ENCODE measurements around the gene ATG16L2.

Gene ATG16L2

GRCh38 chr11:72793076-72793424 is 21.2 kb upstream of the ATG16L2 start:
- no peak for DNase-seq (ENCODE audit: low spot score)
- peaks cover 9% of the 10 kb centered on the region for H3K4me1 ChIP-seq (ENCODE audit: insufficient read depth, poor library complexity, severe bottlenecking)
- no peak overlapping the region for H3K27ac ChIP-seq (ENCODE audit: poor library complexity, severe bottlenecking)
- no peak for TF ChIP-seq CTCF (IDR thresholded peaks at IDR 0.05; ENCODE audit: poor library complexity, severe bottlenecking)
- ATAC-seq (ENCODE audit: low read depth) = no peak
- no peak overlapping the region for H3K4me3 ChIP-seq (ENCODE audit: severe bottlenecking)
- H3K36me3 ChIP-seq (ENCODE audit: low read depth) = no peaks in the 10 kb centered on the region
- no peaks in the 10 kb centered on the region for H3K9me3 ChIP-seq (ENCODE audit: severe bottlenecking)
- no peaks in the 10 kb centered on the region for H3K27me3 ChIP-seq (ENCODE audit: insufficient read depth, poor library complexity, severe bottlenecking)

- H3K36me3 ChIP-seq (ENCODE audit: low read depth) = no peaks in the 10 kb centered on the region
- no peaks in the 10 kb centered on the region for H3K27me3 ChIP-seq (ENCODE audit: insufficient read depth, poor library complexity, severe bottlenecking)
- peaks cover 9% of the 10 kb centered on the region for H3K4me1 ChIP-seq (ENCODE audit: insufficient read depth, poor library complexity, severe bottlenecking)
- TF ChIP-seq CTCF (IDR thresholded peaks at IDR 0.05; ENCODE audit: poor library complexity, severe bottlenecking) = peak; percentile 99
- H3K27ac ChIP-seq (ENCODE audit: poor library complexity, severe bottlenecking) = peak within 1 kb of the TSS; percentile 64
- peak; percentile 93 for DNase-seq (ENCODE audit: low spot score)
- no peaks in the 10 kb centered on the region for H3K9me3 ChIP-seq (ENCODE audit: severe bottlenecking)
- peak within 1 kb of the TSS; percentile 77 for H3K4me3 ChIP-seq (ENCODE audit: severe bottlenecking)
- peak; percentile 89 for ATAC-seq (ENCODE audit: low read depth)
Observed at GRCh38 chr11:72793425-72794367, 20.5 kb upstream of the ATG16L2 start, which contains the start of gene STARD10. TSS of gene STARD10 (minus strand) at chr11:72794047. CDS start at chr11:72781181, 12,866 bp downstream.

- H3K9me3 ChIP-seq (ENCODE audit: severe bottlenecking) = no peaks in the 10 kb centered on the region
- H3K4me1 ChIP-seq (ENCODE audit: insufficient read depth, poor library complexity, severe bottlenecking) = peaks cover 9% of the 10 kb centered on the region
- DNase-seq (ENCODE audit: low spot score) (no peak), ATAC-seq (ENCODE audit: low read depth) (no peak)
- no peaks in the 10 kb centered on the region for H3K27me3 ChIP-seq (ENCODE audit: insufficient read depth, poor library complexity, severe bottlenecking)
- no peak overlapping the region for H3K27ac ChIP-seq (ENCODE audit: poor library complexity, severe bottlenecking)
- H3K36me3 ChIP-seq (ENCODE audit: low read depth) = no peaks in the 10 kb centered on the region
- no peak for TF ChIP-seq CTCF (IDR thresholded peaks at IDR 0.05; ENCODE audit: poor library complexity, severe bottlenecking)
- H3K4me3 ChIP-seq (ENCODE audit: severe bottlenecking) = no peak overlapping the region
Observed at GRCh38 chr11:72798361-72798760, 15.8 kb upstream of the ATG16L2 start.

- H3K4me3 ChIP-seq (ENCODE audit: severe bottlenecking) = no peak overlapping the region
- ATAC-seq (ENCODE audit: low read depth) (no peak), DNase-seq (ENCODE audit: low spot score) (no peak)
- no peak overlapping the region for H3K27ac ChIP-seq (ENCODE audit: poor library complexity, severe bottlenecking)
- no peaks in the 10 kb centered on the region for H3K27me3 ChIP-seq (ENCODE audit: insufficient read depth, poor library complexity, severe bottlenecking)
- H3K4me1 ChIP-seq (ENCODE audit: insufficient read depth, poor library complexity, severe bottlenecking) = peaks cover 4% of the 10 kb centered on the region
- no peaks in the 10 kb centered on the region for H3K36me3 ChIP-seq (ENCODE audit: low read depth)
- H3K9me3 ChIP-seq (ENCODE audit: severe bottlenecking) = no peaks in the 10 kb centered on the region
- TF ChIP-seq CTCF (IDR thresholded peaks at IDR 0.05; ENCODE audit: poor library complexity, severe bottlenecking) = no peak
Observed at GRCh38 chr11:72799441-72799840, 14.8 kb upstream of the ATG16L2 start.

- no peak for TF ChIP-seq CTCF (IDR thresholded peaks at IDR 0.05; ENCODE audit: poor library complexity, severe bottlenecking)
- H3K9me3 ChIP-seq (ENCODE audit: severe bottlenecking) = no peaks in the 10 kb centered on the region
- H3K4me3 ChIP-seq (ENCODE audit: severe bottlenecking) = no peak overlapping the region
- ATAC-seq (ENCODE audit: low read depth) (no peak), DNase-seq (ENCODE audit: low spot score) (no peak)
- H3K4me1 ChIP-seq (ENCODE audit: insufficient read depth, poor library complexity, severe bottlenecking) = no peaks in the 10 kb centered on the region
- H3K27ac ChIP-seq (ENCODE audit: poor library complexity, severe bottlenecking) = no peak overlapping the region
- no peaks in the 10 kb centered on the region for H3K27me3 ChIP-seq (ENCODE audit: insufficient read depth, poor library complexity, severe bottlenecking)
- H3K36me3 ChIP-seq (ENCODE audit: low read depth) = no peaks in the 10 kb centered on the region
Observed at GRCh38 chr11:72802822-72803221, 11.4 kb upstream of the ATG16L2 start.

All from RWPE2 (cell line).